G401.6 (cell line): ENCODE data around the gene CCR3.

Experiments
- FAIRE-seq: peaks from 2 replicates; lab custom pipeline; 2012; peaks lifted over from hg19 to GRCh38; lab: Jason Lieb, UNC

Gene CCR3

DNA sequence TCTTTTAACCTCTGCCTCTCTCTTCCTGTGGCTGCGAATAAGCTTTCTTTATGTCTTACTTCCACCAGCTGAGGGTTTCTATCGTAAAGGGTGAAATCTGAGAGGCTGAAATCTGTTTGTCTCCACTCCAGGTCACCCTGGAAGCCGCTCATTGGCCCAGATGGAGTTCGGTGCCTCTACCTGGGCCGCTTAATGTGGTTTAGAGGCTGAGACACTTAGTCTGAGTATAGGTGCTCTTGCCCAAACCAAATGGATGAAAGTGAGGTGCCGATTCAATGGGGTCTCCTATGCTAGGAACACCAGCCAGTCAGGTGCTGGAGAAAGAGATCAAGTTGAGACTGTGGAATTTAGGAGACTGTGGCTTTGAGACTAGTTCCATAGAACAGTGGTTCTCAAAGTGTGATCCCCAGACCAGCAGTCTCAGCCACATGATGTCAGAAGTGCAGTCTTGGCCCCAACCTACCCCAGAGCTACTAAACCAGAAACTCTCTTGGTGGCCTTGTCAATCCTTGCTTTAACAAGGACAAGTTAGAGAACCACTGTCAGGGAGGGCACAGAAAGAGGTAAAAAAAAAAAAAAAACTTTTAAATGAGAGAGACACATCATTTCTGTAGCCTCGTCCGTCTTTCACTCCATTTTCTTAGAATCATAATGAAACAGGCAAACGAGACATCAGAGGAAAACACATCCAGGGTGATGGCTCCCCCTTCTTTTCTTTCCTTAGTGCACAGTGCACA, 56.8 kb downstream of the CCR3 start:
- no peak for FAIRE-seq

DNA sequence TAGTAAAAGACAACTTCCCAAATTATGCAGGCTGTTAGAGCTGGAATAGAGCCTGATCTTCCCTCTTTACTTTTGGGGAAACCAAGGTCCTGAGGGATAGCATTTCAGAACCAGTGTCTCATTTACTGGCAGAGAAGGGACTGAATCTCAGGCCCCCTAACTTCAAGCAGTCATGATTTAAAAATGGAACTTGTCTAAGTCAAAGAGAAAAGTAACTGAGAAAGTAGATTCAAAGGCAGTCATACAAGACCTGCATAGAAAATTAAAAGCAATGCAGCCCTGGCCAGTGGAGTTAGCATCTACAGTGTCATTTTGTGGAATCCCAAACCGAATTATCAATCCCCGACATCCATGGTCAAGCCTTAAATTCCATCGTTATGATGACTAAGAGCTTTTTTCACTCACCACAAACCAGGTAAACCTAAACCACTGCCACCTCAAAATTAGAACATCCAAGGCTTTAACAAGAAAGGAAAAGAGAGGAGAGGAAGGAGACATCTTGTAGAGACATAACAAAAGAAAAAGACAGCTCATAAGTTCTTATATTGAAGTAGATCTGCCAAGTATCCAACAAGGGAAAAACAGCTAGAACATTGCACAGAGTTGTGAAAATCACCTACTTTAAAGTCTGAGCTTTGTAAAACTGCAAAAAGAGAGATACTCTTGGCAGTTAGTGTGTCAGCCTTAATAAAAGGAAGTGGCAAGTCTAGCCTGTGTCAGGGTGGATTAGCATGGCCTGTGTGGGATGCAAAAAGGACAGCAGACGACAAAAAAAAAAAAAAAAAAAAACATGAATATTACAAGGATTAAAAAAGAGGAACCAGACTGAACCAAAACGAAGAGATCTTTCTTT, 57.6 kb downstream of the CCR3 start:
- FAIRE-seq = no peak

GRCh38 chr3:46300461-46300789, 58.2 kb downstream of the CCR3 start:
- FAIRE-seq = no peak

DNA sequence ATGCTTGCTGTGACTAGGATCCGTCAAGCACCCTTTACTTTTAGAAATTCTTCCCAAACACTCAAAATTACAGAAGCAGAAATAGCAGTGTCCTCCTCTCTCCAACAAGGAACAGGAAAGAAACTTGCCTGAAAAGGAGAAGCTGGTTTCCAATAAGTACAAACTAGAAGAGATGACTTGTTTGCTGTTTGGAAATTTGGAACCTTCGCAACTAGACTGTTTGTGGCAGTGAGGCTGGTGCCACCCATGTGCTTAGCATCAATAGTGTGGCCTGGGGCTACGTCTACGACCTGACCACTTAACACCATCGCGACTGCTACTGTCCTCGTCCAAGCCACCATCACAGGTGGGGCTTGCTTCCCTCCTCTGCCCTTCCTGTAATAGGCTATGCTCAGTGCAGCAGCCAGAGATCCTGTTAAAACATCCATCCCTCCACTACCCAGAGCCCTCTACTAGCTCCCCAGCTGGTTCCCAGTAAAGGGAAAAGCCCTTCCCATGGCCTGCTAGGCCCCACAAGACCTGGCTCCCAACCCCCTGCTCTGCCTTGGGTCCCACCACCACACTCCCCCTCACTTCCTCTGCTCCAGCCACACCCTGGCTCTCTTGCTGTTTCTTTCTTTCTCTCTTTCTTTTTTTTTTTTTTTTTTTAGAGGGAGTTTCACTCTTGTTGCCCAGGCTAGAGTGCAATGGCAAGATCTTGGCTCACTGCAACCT, 59.0 kb downstream of the CCR3 start:
- no peak for FAIRE-seq

DNA sequence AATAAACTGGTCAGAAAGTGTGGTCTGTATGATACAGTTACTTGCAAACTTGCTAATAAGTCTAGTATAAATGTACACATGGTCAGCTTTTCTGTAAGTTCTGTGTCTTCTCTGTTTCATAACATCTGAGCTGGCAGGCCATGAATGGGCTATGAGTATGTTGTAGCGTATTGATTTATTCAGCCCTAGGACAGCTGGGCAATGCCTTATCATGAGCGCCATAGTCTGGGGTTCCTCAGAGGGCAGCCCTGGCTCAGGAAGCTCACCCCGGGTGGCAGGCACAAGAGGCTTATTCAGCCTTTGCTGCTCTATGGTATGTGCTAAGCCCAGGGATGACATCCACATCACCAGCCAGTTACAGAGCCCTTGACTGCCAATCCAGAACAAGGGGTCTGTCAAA, 61.0 kb downstream of the CCR3 start:
- FAIRE-seq = no peak

DNA sequence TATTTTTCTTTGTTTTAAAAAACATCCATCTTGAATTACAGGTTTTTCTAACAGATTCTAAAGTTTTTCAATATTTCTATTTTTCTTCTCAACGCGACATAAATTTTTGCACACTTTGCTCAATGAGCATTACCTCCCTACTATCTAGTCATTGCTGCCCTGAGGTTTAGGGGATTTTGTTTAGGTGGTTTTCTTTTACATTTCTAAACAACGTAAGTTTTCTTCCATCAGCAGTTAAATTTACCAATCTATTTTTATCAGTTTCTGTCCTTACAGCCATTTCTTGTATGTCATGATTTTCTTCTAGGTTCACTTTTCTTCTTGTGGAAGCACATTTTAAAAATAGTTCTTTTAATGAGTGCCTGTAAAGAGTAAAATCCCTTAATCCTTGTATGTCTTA, 62.5 kb downstream of the CCR3 start:
- no peak for FAIRE-seq

DNA sequence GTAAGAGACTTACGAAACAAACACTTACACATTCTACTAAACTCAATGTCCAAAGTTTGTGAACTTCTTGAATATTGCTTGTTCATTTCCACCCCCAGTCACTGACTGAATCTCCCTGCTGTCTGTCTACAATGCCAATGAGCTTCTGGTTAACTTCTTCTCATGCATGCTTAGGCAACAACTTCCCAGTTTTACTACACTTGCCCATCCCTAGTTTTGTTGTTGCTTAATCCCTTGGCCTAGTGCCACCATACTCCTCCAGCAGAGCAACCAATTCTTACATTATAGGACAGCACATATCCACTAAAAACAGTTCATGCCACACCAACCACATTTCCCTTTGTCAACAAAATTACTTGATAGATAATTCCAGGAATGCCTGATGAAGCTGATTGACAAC, 70.7 kb downstream of the CCR3 start:
- FAIRE-seq = no peak

DNA sequence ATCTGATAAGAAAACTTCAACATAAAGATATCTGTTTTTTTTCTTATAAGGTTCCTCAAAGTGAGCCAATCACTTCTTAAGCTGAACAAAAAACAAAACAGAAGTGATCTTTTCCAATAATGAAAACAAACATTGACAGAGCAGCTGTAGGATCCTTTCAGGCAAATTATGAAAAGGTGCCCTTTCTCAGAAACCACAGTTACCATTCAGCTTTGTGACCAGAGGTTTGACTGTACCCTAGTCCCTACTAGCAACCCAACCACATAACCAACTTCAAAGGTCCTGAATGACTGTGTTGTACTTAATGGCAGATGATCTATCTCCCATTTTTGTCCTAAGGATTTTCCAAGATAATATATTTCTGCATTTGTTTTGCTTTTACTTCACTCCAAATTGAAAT, 72.3 kb downstream of the CCR3 start:
- FAIRE-seq = no peak

- no peak for FAIRE-seq
Measured at GRCh38 chr3:46316206-46316605, 73.9 kb downstream of the CCR3 start.
